Measurements from ENCODE around the gene MGAT2.
"Not testable (repeated sequence)": the region's sequence is repeated elsewhere in the genome, so short reads cannot be mapped to it uniquely, and the experiment has no call there.

MGAT2 gene

DNA sequence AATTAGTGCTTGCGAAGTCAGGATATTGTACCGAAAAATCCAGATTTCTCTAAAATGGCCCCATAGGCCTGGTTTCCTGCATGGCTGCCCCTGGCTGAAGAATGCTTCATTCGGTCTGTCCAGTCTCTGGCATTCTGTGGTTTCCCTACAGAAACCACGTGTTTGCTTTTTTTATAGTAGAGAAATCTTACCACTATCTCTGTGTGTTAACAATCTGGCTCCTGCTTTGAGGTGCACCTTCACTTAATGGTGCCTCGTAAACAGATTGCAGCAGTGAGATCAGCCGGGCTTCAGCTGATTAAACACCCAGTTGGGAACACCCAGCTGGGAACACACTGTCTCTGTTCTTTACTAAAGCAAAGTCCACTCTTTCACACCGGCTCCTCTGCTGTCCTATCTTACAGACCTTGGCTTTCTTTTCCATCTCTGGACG, 21.1 kb downstream of the MGAT2 start:
- no peak for DNase-seq (ENCODE audit: low spot score)
- TF ChIP-seq, protein P1, sequence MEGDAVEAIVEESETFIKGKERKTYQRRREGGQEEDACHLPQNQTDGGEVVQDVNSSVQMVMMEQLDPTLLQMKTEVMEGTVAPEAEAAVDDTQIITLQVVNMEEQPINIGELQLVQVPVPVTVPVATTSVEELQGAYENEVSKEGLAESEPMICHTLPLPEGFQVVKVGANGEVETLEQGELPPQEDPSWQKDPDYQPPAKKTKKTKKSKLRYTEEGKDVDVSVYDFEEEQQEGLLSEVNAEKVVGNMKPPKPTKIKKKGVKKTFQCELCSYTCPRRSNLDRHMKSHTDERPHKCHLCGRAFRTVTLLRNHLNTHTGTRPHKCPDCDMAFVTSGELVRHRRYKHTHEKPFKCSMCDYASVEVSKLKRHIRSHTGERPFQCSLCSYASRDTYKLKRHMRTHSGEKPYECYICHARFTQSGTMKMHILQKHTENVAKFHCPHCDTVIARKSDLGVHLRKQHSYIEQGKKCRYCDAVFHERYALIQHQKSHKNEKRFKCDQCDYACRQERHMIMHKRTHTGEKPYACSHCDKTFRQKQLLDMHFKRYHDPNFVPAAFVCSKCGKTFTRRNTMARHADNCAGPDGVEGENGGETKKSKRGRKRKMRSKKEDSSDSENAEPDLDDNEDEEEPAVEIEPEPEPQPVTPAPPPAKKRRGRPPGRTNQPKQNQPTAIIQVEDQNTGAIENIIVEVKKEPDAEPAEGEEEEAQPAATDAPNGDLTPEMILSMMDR (IDR thresholded peaks at IDR 0.05; ENCODE audit: extremely low read depth, missing control alignments): no peak

GRCh38 chr14:49642163-49642562, 21.6 kb downstream of the MGAT2 start:
- TF ChIP-seq, protein P1 (IDR thresholded peaks at IDR 0.05; ENCODE audit: extremely low read depth, missing control alignments): no peak
- DNase-seq (ENCODE audit: low spot score): no peak

- no peak for DNase-seq (ENCODE audit: low spot score)
- TF ChIP-seq, protein P1 (IDR thresholded peaks at IDR 0.05; ENCODE audit: extremely low read depth, missing control alignments): no peak
Measured at GRCh38 chr14:49653508-49653907, 32.9 kb downstream of the MGAT2 start.

- no peak for DNase-seq (ENCODE audit: low spot score)
- TF ChIP-seq, protein P1 (IDR thresholded peaks at IDR 0.05; ENCODE audit: extremely low read depth, missing control alignments): no peak
Measured at GRCh38 chr14:49654511-49654910, 33.9 kb downstream of the MGAT2 start.

DNA sequence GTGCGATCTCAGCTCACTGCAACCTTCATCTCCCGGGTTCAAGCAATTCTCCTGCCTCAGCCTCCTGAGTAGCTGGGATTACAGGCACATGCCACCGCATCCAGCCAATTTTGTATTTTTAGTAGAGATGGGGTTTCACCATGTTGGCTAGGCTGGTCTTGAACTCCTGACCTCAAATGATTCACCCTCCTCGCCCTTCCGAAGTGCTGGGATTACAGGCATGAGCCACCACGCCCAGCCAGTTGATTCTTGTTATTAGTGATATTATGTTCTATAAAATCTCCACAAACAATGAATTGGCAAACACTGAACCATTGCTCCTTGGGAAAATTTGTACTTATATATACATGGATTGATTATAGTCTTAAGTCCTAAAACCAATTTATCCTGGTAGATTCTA, 36.9 kb downstream of the MGAT2 start:
- not testable (repeated sequence) for DNase-seq (ENCODE audit: low spot score)

GRCh38 chr14:49659526-49660455, 39.2 kb downstream of the MGAT2 start:
- TF ChIP-seq, protein P1 (IDR thresholded peaks at IDR 0.05; ENCODE audit: extremely low read depth, missing control alignments): no peak
- DNase-seq (ENCODE audit: low spot score): no peak

- no peak for DNase-seq (ENCODE audit: low spot score)
- TF ChIP-seq, protein P1 (IDR thresholded peaks at IDR 0.05; ENCODE audit: extremely low read depth, missing control alignments): no peak
Measured at GRCh38 chr14:49670475-49670874, 49.9 kb downstream of the MGAT2 start.

Measured in GM20000 (cell line).